BLaER1 (cell line): ENCODE results near the gene HEATR5A.
"Not testable (repeated sequence)": the region's sequence is repeated elsewhere in the genome, so short reads cannot be mapped to it uniquely, and the experiment has no call there.

Experiments
- H3K27ac ChIP-seq: shearing (Covaris generic); formaldehyde crosslinking; 2 replicates; pipeline ENCODE4 v1.8.1; 2022
- H3K27me3 ChIP-seq: shearing (Covaris generic); formaldehyde crosslinking; 2 replicates; pipeline ENCODE4 v1.8.1; 2022
- H3K36me3 ChIP-seq: shearing (Covaris generic); formaldehyde crosslinking; 2 replicates; pipeline ENCODE4 v1.8.1; 2022
- H3K4me1 ChIP-seq: shearing (Covaris generic); formaldehyde crosslinking; 2 replicates; pipeline ENCODE4 v1.8.1; 2022
- H3K4me2 ChIP-seq: shearing (Covaris generic); formaldehyde crosslinking; 2 replicates; pipeline ENCODE4 v1.8.1; 2022
- H3K4me3 ChIP-seq: shearing (Covaris generic); formaldehyde crosslinking; 2 replicates; pipeline ENCODE4 v1.8.1; 2022
- H3K9ac ChIP-seq: shearing (Covaris generic); formaldehyde crosslinking; 2 replicates; pipeline ENCODE4 v1.8.1; 2022
- H3K9me3 ChIP-seq: shearing (Covaris generic); formaldehyde crosslinking; 2 replicates; pipeline ENCODE4 v1.8.1; 2022
- H4K20me1 ChIP-seq: shearing (Covaris generic); formaldehyde crosslinking; 2 replicates; pipeline ENCODE4 v1.8.1; 2022
- Cebpa-rat ChIP-seq: shearing (Covaris generic); IDR thresholded peaks from 2 replicates; pipeline ENCODE4 v1.8.1; 2022

HEATR5A gene

GRCh38 chr14:31278883-31279282 lies 141.5 kb downstream of the HEATR5A start:
- Histone ChIP-seq H3K9me3 (peaks cover 54% of the 10 kb centered on the region), H3K4me2 (no peak overlapping the region), H3K4me1 (no peaks in the 10 kb centered on the region), H3K27ac (no peak overlapping the region), H4K20me1 (no peaks in the 10 kb centered on the region), H3K9ac (no peak overlapping the region), H3K36me3 (no peaks in the 10 kb centered on the region), H3K4me3 (no peak overlapping the region), H3K27me3 (no peaks in the 10 kb centered on the region)
- TF ChIP-seq Cebpa-rat = no peak

- no peak for TF ChIP-seq Cebpa-rat
- H3K36me3 ChIP-seq = no peaks in the 10 kb centered on the region
- no peak overlapping the region for H3K9ac ChIP-seq
- H3K4me3 ChIP-seq = no peak overlapping the region
- H4K20me1 ChIP-seq = no peaks in the 10 kb centered on the region
- H3K9me3 ChIP-seq = peaks cover 68% of the 10 kb centered on the region
- H3K27ac ChIP-seq = no peak overlapping the region
- H3K27me3 ChIP-seq = no peaks in the 10 kb centered on the region
- H3K4me1 ChIP-seq = no peaks in the 10 kb centered on the region
- H3K4me2 ChIP-seq = no peak overlapping the region
Observed at GRCh38 chr14:31277085-31277484, 143.3 kb downstream of the HEATR5A start.

GRCh38 chr14:31276417-31276816 lies 143.9 kb downstream of the HEATR5A start:
- H3K4me3 ChIP-seq, H3K4me2 ChIP-seq, H3K4me1 ChIP-seq, H3K36me3 ChIP-seq, H3K27ac ChIP-seq, H3K9ac ChIP-seq, H3K27me3 ChIP-seq, H4K20me1 ChIP-seq: not testable (repeated sequence)
- peaks cover 75% of the 10 kb centered on the region for H3K9me3 ChIP-seq

DNA sequence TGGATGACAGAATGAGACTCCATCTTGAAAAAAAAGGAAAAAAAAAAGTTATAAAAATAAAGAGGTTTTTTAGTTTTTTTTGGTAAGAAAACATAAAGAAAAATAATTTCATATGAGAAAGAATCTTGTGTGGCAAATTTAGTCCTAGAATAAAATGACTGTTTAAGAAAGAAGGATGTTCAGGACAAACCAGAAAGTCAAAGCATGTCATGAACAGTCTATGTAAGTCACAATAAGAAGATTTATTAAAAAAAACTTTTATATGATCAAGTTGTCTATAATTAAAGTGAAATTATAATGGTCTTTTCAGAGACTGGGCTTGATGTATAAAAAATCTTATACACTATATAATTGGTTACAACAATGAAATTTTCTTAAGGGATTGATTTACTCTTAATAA lies 144.6 kb downstream of the HEATR5A start:
- TF ChIP-seq Cebpa-rat = no peak
- Histone ChIP-seq H3K9me3 (peaks cover 79% of the 10 kb centered on the region), H3K27ac (no peak overlapping the region)

DNA sequence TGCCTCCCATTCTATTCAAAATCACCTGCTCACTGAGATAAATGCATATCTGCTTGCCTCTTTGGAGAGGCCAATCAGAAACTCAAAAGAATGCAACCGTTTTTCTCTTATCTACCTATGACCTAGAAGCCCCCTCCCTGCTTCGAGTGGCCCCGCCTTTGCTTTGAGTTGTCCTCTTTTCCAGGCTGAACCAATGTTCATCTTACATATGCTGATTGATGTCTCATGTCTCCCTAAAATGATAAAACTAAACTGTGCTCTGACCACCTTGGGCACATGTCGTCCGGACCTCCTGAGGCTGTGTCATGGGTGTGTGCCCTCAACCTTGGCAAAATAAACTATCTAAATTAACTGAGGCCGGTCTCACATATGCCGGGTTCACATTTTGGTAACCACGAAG lies 148.7 kb downstream of the HEATR5A start:
- Histone ChIP-seq H3K4me3 (no peak overlapping the region), H3K27ac (no peak overlapping the region), H3K36me3 (0 out of 2 replicates have a peak, but pooled peaks cover 5% of the 10 kb centered on the region), H3K9me3 (peaks cover 70% of the 10 kb centered on the region), H4K20me1 (no peaks in the 10 kb centered on the region), H3K4me2 (no peak overlapping the region), H3K27me3 (no peaks in the 10 kb centered on the region), H3K9ac (no peak overlapping the region), H3K4me1 (no peaks in the 10 kb centered on the region)
- no peak for TF ChIP-seq Cebpa-rat

More for the DNA sequence above, 144.6 kb downstream of the HEATR5A start:
- H3K4me3 ChIP-seq = no peak overlapping the region
- no peak overlapping the region for H3K4me2 ChIP-seq
- no peaks in the 10 kb centered on the region for H3K27me3 ChIP-seq
- no peak overlapping the region for H3K9ac ChIP-seq
- no peaks in the 10 kb centered on the region for H3K4me1 ChIP-seq
- no peaks in the 10 kb centered on the region for H3K36me3 ChIP-seq
- no peaks in the 10 kb centered on the region for H4K20me1 ChIP-seq

- H3K36me3 ChIP-seq = 0 out of 2 replicates have a peak, but pooled peaks cover 5% of the 10 kb centered on the region
- no peaks in the 10 kb centered on the region for H4K20me1 ChIP-seq
- H3K9me3 ChIP-seq = peaks cover 59% of the 10 kb centered on the region
- H3K4me2 ChIP-seq = no peak overlapping the region
- no peak overlapping the region for H3K4me3 ChIP-seq
- TF ChIP-seq Cebpa-rat = no peak
- H3K4me1 ChIP-seq = no peaks in the 10 kb centered on the region
- no peak overlapping the region for H3K9ac ChIP-seq
- H3K27me3 ChIP-seq = no peaks in the 10 kb centered on the region
- no peak overlapping the region for H3K27ac ChIP-seq
Observed at GRCh38 chr14:31270196-31270772, 150.1 kb downstream of the HEATR5A start.

- H3K4me1 ChIP-seq = no peaks in the 10 kb centered on the region
- no peak overlapping the region for H3K9ac ChIP-seq
- H3K27me3 ChIP-seq = no peaks in the 10 kb centered on the region
- no peak overlapping the region for H3K4me3 ChIP-seq
- no peak overlapping the region for H3K27ac ChIP-seq
- 0 out of 2 replicates have a peak, but pooled peaks cover 5% of the 10 kb centered on the region for H3K36me3 ChIP-seq
- no peak overlapping the region for H3K4me2 ChIP-seq
- no peak for TF ChIP-seq Cebpa-rat
- no peaks in the 10 kb centered on the region for H4K20me1 ChIP-seq
- peaks cover 53% of the 10 kb centered on the region for H3K9me3 ChIP-seq
Observed at GRCh38 chr14:31269634-31270195, 150.6 kb downstream of the HEATR5A start.

GRCh38 chr14:31268216-31268615 lies 152.1 kb downstream of the HEATR5A start:
- Histone ChIP-seq H3K9ac (no peak overlapping the region), H3K27me3 (no peaks in the 10 kb centered on the region), H3K4me2 (no peak overlapping the region), H3K27ac (no peak overlapping the region), H3K4me3 (no peak overlapping the region), H3K36me3 (0 out of 2 replicates have a peak, but pooled peaks cover 5% of the 10 kb centered on the region), H3K9me3 (peaks cover 40% of the 10 kb centered on the region), H4K20me1 (no peaks in the 10 kb centered on the region), H3K4me1 (peaks cover 1% of the 10 kb centered on the region; the same call in 1 of the 2 replicates)
- no peak for TF ChIP-seq Cebpa-rat

GRCh38 chr14:31266437-31267331 lies 153.7 kb downstream of the HEATR5A start:
- Histone ChIP-seq H4K20me1 (no peaks in the 10 kb centered on the region), H3K9me3 (peaks cover 28% of the 10 kb centered on the region), H3K4me3 (no peak overlapping the region), H3K27me3 (no peaks in the 10 kb centered on the region), H3K4me2 (no peak overlapping the region), H3K27ac (no peak overlapping the region), H3K4me1 (peaks cover 17% of the 10 kb centered on the region), H3K9ac (no peak overlapping the region), H3K36me3 (0 out of 2 replicates have a peak, but pooled peaks cover 5% of the 10 kb centered on the region)
- TF ChIP-seq Cebpa-rat = no peak
